Keratinocyte (primary cell): ENCODE data around the gene LPCAT1. TPM values are rescaled to one million over a fixed set of nuclear protein-coding genes. Genes with fewer than 3 reads are reported as not detected.

Experiments used
- DNase-seq: peaks from one replicate; pipeline ENCODE4 v3.0.0-alpha.2; 2011; ENCODE audit warnings: low read depth, missing footprints, low spot score
- FAIRE-seq: peaks from 2 replicates; lab custom pipeline; 2011; peaks lifted over from hg19 to GRCh38; lab: Jason Lieb, UNC
- H2AFZ ChIP-seq: 2 replicates; pipeline ENCODE4 v1.6.0; 2012; ENCODE audit warnings: low read length, control low read depth, inconsistent platforms; ENCODE audit not compliant: control insufficient read depth
- H3K27ac ChIP-seq: 2 replicates; pipeline ENCODE4 v1.5.1; 2011; ENCODE audit warnings: low read length; ENCODE audit not compliant: control insufficient read depth, insufficient read depth
- H3K27me3 ChIP-seq: 3 replicates; pipeline ENCODE4 v1.6.0; 2011; ENCODE audit warnings: low read length; ENCODE audit not compliant: control insufficient read depth, insufficient read depth; ENCODE audit errors: extremely low read depth
- H3K36me3 ChIP-seq, 2 experiments: 2 replicates in 1 of 2; 3 replicates in 1 of 2; pipeline ENCODE4 v1.5.1; 2011; ENCODE audit warnings: low read length in 2 of 2, mild to moderate bottlenecking in 1 of 2; ENCODE audit not compliant: control insufficient read depth in 2 of 2, insufficient read depth in 2 of 2; ENCODE audit errors: extremely low read depth in 1 of 2
- H3K4me1 ChIP-seq: 3 replicates; pipeline ENCODE4 v1.5.1; 2011; ENCODE audit warnings: low read length; ENCODE audit not compliant: control insufficient read depth, insufficient read depth; ENCODE audit errors: extremely low read depth
- H3K4me2 ChIP-seq: 3 replicates; pipeline ENCODE4 v1.6.0; 2011; ENCODE audit warnings: low read depth, low read length; ENCODE audit not compliant: control insufficient read depth, insufficient read depth; ENCODE audit errors: extremely low read depth
- H3K4me3 ChIP-seq, 3 experiments: fragments of 200-600 bp in 1 of 3; sonication (generic) in 1 of 3; 2 replicates in 2 of 3; 3 replicates in 1 of 3; pipeline ENCODE4 v1.5.1; 2011 to 2016; ENCODE audit warnings: low read length in 3 of 3, mild to moderate bottlenecking in 3 of 3, control low read depth in 2 of 3, inconsistent platforms in 1 of 3, low read depth in 1 of 3, mixed read lengths in 1 of 3, mixed run types in 1 of 3, moderate library complexity in 1 of 3; ENCODE audit not compliant: control insufficient read depth in 2 of 3, insufficient read depth in 2 of 3; ENCODE audit errors: extremely low read depth in 1 of 3
- H3K79me2 ChIP-seq: 2 replicates; pipeline ENCODE4 v1.6.0; 2012; ENCODE audit warnings: low read length; ENCODE audit not compliant: control insufficient read depth, insufficient read depth
- H3K9ac ChIP-seq: 3 replicates; pipeline ENCODE4 v1.6.0; 2011; ENCODE audit warnings: low read length; ENCODE audit not compliant: control insufficient read depth, insufficient read depth; ENCODE audit errors: extremely low read depth
- H3K9me1 ChIP-seq: 3 replicates; pipeline ENCODE4 v1.6.0; 2011; ENCODE audit warnings: low read length; ENCODE audit not compliant: control insufficient read depth, insufficient read depth; ENCODE audit errors: extremely low read depth
- H3K9me3 ChIP-seq: 2 replicates; pipeline ENCODE4 v1.5.1; 2012; ENCODE audit warnings: low read depth, low read length; ENCODE audit not compliant: control insufficient read depth
- H4K20me1 ChIP-seq: 3 replicates; pipeline ENCODE4 v1.6.0; 2011; ENCODE audit warnings: low read length; ENCODE audit not compliant: control insufficient read depth, insufficient read depth; ENCODE audit errors: extremely low read depth
- EZH2 ChIP-seq: IDR thresholded peaks from one replicate; pipeline ENCODE4 v1.6.1; 2012; ENCODE audit warnings: inconsistent platforms, mild to moderate bottlenecking, low read length, moderate library complexity
- dilution Hi-C: fragments of 300-500 bp; cut with MboI; formaldehyde crosslinking; loops from one replicate; pipeline ENCODE4 v1.7.0; 2020; ENCODE audit warnings: low sequenced_read_pairs; ENCODE audit not compliant: extremely low pct_ligation_motif_present
- polyA plus RNA-seq, 5 experiments: library from polyadenylated mRNA; depleted of rRNA in 3 of 5; stranded (reverse) in 3 of 5; stranded (forward) in 1 of 5; unstranded in 1 of 5; fragments of >200 nt; gene quantifications; 1 replicate in 1 of 5; 2 replicates in 3 of 5; 3 replicates in 1 of 5; pipeline versions ENCODE4 v1.2.1 to v1.2.3, GENCODE V29; 2011 to 2012; ENCODE audit warnings: missing spikeins in 2 of 5, low read depth in 1 of 5, low replicate concordance in 1 of 5
- TF ChIP-seq, protein P1 (sequence below), 3 experiments: IDR thresholded peaks in 1 of 3; conservative IDR thresholded peaks in 1 of 3; optimal IDR thresholded peaks in 1 of 3; 2 replicates in 2 of 3; 3 replicates in 1 of 3; pipeline versions ENCODE3 to v1.5.1; 2011; ENCODE audit warnings: low read length in 3 of 3, mild to moderate bottlenecking in 3 of 3, moderate library complexity in 2 of 3, control low read depth in 1 of 3, inconsistent platforms in 1 of 3; ENCODE audit not compliant: insufficient read depth in 2 of 3; ENCODE audit errors: extremely low read depth in 1 of 3

LPCAT1 gene
- polyA plus RNA-seq, 1 donor (not counting 4 experiments of a cell fraction or from before 2014, with no cell fraction given), result 32.9 TPM

DNA sequence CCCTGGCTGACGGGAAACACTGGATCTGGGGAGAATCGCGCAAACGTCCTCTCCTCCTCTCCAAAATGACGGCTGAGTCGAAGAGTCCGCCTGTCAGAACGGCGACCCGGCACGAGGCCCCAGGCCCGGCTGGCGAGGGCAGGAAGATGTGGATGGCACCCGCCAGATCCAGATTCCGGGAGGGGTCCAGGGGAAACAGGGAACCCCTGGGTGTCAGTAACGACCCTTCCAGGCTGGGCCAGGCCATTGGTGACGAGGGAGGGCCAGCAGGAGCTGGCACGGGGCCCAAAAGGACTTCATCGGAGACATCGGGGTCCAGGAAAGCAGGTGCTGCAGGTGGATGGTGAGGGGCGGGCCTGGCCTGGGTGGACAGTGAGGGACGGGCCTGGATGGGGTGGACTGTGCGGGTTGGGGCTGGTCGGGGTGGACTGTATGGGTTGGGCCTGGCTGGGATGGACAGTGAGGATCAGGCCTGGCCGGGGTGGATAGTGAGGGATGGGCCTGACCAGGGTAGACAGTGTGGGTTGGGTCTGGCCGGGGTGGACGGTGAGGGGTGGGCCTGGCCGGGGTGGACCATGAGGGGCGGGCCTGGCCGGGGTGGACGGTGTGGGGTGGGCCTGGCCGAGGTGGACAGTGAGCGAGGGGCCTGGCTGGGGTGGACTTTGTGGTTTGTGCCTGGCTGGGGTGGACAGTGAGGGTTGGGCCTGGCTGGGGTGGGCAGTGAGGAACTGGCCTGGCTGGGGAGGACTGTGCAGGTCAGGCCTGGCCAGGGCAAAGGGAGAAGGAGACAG lies 92.5 kb downstream of the LPCAT1 start:
- peaks cover 13% of the 10 kb centered on the region for H3K9me3 ChIP-seq
- H3K4me2 ChIP-seq, result no peak overlapping the region
- H2AFZ ChIP-seq, result no peak overlapping the region
- no peak overlapping the region for H3K27ac ChIP-seq
- no peaks in the 10 kb centered on the region for H3K4me1 ChIP-seq
- no peaks in the 10 kb centered on the region for H4K20me1 ChIP-seq
- no peak overlapping the region for H3K4me3 ChIP-seq
- H3K9ac ChIP-seq, result no peak overlapping the region
- TF ChIP-seq, protein P1, sequence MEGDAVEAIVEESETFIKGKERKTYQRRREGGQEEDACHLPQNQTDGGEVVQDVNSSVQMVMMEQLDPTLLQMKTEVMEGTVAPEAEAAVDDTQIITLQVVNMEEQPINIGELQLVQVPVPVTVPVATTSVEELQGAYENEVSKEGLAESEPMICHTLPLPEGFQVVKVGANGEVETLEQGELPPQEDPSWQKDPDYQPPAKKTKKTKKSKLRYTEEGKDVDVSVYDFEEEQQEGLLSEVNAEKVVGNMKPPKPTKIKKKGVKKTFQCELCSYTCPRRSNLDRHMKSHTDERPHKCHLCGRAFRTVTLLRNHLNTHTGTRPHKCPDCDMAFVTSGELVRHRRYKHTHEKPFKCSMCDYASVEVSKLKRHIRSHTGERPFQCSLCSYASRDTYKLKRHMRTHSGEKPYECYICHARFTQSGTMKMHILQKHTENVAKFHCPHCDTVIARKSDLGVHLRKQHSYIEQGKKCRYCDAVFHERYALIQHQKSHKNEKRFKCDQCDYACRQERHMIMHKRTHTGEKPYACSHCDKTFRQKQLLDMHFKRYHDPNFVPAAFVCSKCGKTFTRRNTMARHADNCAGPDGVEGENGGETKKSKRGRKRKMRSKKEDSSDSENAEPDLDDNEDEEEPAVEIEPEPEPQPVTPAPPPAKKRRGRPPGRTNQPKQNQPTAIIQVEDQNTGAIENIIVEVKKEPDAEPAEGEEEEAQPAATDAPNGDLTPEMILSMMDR (optimal IDR thresholded peaks at IDR 0.05 in 1 of 3, IDR thresholded peaks at IDR 0.05 in 1 of 3, conservative IDR thresholded peaks at IDR 0.05 in 1 of 3; ENCODE audit: extremely low read depth in 1 of 3, insufficient read depth in 2 of 3, low read length in 3 of 3), result no peak
- no peak for TF ChIP-seq EZH2
- dilution Hi-C loops, result no loop called here
- FAIRE-seq (no peak), DNase-seq (no peak)
- no peaks in the 10 kb centered on the region for H3K36me3 ChIP-seq
- H3K9me1 ChIP-seq, result no peaks in the 10 kb centered on the region
- no peaks in the 10 kb centered on the region for H3K27me3 ChIP-seq
- no peaks in the 10 kb centered on the region for H3K79me2 ChIP-seq

DNA sequence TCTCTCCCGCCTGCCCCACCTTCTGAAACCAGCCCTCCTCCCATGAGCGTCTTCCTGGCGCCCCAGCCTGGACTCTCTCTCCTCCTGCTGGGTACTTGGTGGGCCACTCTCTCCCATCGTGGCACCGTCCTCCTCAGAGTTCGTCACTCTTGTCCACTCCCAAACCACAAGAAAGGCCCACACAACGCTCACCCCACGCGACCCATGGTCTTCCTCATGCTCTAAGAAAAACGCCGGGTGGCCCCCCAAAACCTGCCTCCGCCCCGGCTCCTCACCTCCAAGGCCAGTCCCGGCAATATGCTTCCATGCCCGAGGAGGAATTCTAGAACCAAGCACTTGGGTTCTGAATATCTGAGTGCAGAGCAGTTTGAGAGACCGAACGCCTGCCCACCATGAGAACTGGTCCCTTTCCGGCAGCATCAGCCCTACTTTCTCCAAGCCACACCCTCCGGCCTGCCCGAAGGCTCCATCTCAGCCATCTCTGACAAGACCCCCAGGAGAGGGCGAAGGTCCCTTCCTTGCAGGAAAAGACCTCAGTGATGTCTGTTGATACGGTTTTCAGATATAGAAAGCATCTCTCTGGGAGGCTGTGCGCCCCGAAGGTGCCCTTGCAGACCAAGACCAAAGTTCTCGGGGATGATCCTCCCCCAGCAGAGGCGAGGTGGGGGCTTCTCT lies 93.5 kb downstream of the LPCAT1 start:
- no peak for TF ChIP-seq EZH2
- TF ChIP-seq, protein P1 (optimal IDR thresholded peaks at IDR 0.05 in 1 of 3, IDR thresholded peaks at IDR 0.05 in 1 of 3, conservative IDR thresholded peaks at IDR 0.05 in 1 of 3; ENCODE audit: extremely low read depth in 1 of 3, insufficient read depth in 2 of 3, low read length in 3 of 3), result no peak
- no peaks in the 10 kb centered on the region for H3K36me3 ChIP-seq
- H3K4me2 ChIP-seq, result no peak overlapping the region
- no peak overlapping the region for H3K9ac ChIP-seq
- H3K79me2 ChIP-seq, result no peaks in the 10 kb centered on the region
- dilution Hi-C loops, result no loop called here
- no peaks in the 10 kb centered on the region for H3K4me1 ChIP-seq
- H2AFZ ChIP-seq, result no peak overlapping the region
- no peak overlapping the region for H3K4me3 ChIP-seq
- DNase-seq, result no peak
- no peaks in the 10 kb centered on the region for H3K27me3 ChIP-seq
- FAIRE-seq, result no peak
- H3K9me3 ChIP-seq, result peaks cover 13% of the 10 kb centered on the region
- H3K9me1 ChIP-seq, result no peaks in the 10 kb centered on the region
- no peaks in the 10 kb centered on the region for H4K20me1 ChIP-seq
- H3K27ac ChIP-seq, result no peak overlapping the region
